ENCODE results near the gene SFMBT1. TPM values are rescaled to one million over a fixed set of nuclear protein-coding genes. Genes with fewer than 3 reads are reported as not detected.

The SFMBT1 gene
- total and polyA plus RNA-seq, 2 of the 8 experiments (the other 6 are each of a cell fraction or from before 2014, with no cell fraction given): 8.1 to 16.8 TPM

DNA sequence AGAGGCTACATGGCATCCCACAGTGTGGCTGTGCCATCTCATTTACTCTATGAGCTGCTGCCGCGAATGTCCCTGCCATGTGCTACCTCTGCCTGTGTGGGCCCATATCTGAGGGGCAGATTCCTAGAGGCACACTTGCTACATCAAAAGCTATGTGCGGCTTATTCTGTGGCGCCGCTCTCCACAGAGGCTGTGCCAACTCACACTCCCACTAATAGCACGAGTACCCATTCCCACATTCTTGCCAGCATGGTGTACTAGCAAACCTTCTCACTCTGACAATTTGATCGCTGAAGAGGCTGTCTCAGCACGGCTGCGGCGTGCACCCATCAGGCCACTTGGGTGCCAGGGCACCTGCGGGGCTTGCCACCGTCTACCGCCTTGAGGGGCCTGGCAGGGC, 179.9 kb downstream of the SFMBT1 start (continued):
- TF ChIP-seq GABPA (IDR thresholded peaks at IDR 0.05; ENCODE audit: borderline replicate concordance, insufficient read depth, low read length) (no peak), TEAD4 (IDR thresholded peaks at IDR 0.05; ENCODE audit: low read depth, low read length) (no peak), MAFK (IDR thresholded peaks at IDR 0.05; ENCODE audit: low read depth, low read length) (no peak), FOSL1 (IDR thresholded peaks at IDR 0.05; ENCODE audit: insufficient read depth, low read depth, low read length) (no peak)
